ENCODE data around the gene SEPSECS.

SEPSECS gene

DNA sequence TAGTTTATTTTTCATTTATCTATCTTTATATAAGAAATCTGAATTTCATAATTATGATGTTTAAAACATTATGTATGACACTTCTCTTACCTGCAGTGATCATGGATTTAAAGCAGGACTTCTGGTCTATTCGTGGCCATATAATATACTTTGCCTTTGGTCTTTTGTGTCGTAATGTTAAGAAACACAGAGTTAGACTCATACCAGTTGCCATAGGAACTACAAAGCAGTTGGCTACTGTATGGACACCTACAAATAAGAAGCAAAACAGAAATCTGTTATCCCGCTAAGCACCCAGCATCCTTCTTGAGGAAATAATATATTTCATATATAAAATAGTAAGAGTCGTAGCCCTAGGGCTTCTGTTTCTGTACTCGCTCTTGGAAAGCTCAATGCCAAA is 4.3 kb downstream of the SEPSECS start:
- no peak for DNase-seq (ENCODE audit: low read depth in 2 of 2)

DNA sequence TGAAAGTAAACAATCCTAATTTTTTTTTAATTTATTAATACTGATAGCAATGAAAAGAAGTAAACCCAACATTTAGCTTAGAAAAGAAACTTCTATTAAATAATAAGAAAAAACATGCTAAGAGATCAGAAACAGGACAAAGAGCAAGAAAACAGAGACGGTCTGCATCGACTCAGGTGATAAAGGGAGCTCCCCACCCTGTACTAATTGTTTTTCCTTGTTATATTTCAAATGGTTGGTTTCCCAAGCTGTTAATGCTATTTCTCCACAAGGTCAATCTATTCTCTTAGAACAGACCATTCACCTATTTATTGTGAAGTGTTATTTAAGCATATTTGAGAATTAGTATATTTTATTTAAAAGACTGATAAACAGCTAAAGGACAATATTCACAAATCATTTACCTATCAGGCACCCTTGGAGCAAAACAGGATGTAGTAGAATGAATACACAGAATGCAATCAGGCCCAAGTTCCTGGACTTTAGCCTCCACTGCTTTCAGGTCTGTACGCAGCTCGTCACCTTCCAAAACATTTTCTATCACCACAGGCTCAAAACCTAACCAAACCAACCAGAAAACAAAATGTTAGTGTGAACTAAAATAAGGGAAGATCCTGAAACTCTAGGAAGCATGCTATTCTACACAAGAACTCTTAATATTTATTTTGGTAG is 5.5 kb downstream of the SEPSECS start:
- DNase-seq (ENCODE audit: low read depth in 2 of 2), result no peak

GRCh38 chr4:25146076-25146475 is 14.2 kb downstream of the SEPSECS start:
- no peak for DNase-seq (ENCODE audit: low read depth in 2 of 2)

DNA sequence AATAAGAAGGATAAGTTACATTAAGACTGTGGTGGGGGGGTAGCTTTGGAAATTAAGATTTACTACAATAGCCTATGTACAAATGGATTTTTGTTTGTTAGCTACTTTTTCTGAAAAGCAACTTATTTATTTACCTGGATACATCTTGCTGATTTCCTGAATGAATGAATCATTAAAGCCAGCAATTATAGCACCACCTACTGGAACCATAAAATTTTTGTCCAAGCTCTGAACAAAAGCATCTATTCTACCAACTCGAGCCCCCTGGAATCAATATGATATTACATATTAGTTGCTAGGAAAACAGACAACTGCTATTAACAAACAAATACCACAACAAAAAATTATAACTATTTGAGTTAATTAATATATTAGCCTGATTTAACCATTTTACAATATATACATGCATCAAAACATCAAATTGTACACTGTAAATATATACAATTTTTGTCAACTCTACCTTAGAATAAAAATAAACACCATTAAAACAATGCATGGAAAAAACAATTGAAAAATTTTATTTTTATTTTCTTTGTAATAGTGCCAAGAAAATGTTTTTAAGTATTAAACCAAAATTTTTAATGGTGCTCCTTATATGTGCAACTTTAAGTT is 15.3 kb downstream of the SEPSECS start:
- no peak for DNase-seq (ENCODE audit: low read depth in 2 of 2)

GRCh38 chr4:25142468-25142867 is 17.8 kb downstream of the SEPSECS start:
- DNase-seq (ENCODE audit: low read depth in 2 of 2), result no peak

- no peak for DNase-seq (ENCODE audit: low read depth in 2 of 2)
These were observed 18.7 kb downstream of the SEPSECS start for GRCh38 chr4:25141592-25141991.

DNA sequence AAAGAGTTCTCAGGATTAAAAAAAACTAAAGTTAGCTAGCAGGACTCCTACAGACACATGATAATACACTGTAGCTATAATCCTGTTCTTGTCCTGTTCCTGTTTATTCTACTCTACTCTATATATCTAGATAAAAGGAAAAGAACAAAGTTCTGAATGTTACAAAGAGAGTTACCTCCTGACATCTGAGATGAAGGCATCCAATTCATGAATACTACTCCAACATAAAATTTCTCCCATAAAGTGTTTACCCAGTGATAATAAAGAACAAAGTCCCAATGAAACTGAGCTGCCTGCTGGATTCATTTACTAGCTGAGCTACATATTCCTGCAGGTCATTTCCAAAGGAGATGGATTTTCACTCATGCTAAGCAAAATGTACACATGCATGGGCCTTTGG is 27.1 kb downstream of the SEPSECS start:
- DNase-seq (ENCODE audit: low read depth in 2 of 2), result no peak

- no peak for DNase-seq (ENCODE audit: low read depth in 2 of 2)
These were observed 28.3 kb downstream of the SEPSECS start for GRCh38 chr4:25131926-25132325.

DNA sequence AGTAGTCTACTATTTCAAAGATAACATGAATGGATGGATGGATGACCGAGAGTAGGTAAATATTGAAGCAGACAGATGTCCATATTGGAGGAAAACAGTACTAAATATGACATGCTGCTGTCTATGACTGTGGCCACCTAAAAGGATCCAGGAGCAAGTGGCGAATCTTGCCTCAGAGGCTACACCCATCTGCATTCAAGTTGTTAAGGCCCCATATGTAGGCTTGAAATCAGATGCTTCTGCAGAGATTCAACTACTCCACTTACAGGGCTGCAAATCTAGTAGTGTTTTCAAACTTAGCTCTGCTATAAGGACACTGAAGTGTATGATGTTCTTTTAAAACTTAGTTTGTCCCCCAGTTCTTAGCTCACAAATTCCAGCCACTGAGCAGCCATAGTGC is 28.9 kb downstream of the SEPSECS start:
- DNase-seq (ENCODE audit: low read depth in 2 of 2), result no peak

GRCh38 chr4:25129917-25130316 is 30.3 kb downstream of the SEPSECS start:
- no peak for DNase-seq (ENCODE audit: low read depth in 2 of 2)

DNA sequence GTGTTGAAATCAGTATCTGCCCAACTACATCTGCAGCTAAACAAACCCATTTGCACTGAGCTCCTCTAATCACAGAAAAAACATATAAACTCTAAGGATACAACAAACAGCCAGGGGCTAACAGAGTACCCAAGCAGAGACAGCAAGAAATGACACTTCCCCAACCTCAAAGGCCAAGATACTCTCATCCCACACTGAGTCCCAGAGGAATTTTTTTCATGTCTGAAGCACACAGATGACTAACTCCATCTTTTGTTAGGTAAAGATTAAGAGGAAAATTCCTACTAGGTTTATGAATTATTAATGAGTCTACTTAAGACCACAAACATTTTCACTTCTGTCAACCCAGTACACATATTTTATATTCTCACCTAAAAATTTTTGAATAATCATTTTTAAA is 31.6 kb downstream of the SEPSECS start:
- no peak for DNase-seq (ENCODE audit: low read depth in 2 of 2)

- DNase-seq (ENCODE audit: low read depth in 2 of 2), result no peak
These were observed 37.0 kb downstream of the SEPSECS start for GRCh38 chr4:25123236-25123635.

DNA sequence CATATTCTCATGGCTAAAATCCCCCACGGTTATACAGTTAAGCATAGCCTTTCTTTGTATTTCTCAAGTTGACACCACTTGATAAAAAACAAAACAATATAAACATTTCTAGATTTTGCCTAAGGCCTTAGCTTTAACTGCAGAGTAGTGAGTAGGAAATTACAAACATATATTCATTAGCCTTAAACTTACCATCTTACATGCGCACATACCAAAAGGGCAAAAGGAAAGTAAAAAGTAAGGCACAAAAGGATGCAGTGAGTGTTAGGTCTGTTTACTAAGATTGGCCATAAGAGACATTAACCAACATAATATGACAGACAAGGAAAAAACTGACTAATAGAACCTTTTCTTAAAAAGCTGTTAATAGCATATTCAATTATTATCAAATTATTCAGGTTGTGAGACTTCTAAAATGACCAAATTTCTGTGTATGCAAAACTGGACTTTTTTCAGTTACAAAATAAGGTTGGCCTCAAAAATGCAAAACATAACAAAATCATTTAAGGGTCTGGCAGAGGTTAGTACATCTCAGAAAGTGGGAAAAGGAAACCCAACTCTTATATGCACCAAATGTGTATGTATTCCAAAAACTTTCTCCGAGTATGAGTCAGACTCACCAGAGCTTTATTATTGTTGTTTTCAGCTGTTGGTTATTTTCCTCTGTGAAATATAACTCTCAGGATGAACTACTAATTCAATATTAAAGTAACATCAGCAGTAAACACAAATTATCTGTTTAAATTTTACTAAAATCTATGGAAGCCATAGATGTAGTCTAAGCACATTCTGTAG is 39.9 kb downstream of the SEPSECS start:
- DNase-seq (ENCODE audit: low read depth in 2 of 2), result no peak

DNA sequence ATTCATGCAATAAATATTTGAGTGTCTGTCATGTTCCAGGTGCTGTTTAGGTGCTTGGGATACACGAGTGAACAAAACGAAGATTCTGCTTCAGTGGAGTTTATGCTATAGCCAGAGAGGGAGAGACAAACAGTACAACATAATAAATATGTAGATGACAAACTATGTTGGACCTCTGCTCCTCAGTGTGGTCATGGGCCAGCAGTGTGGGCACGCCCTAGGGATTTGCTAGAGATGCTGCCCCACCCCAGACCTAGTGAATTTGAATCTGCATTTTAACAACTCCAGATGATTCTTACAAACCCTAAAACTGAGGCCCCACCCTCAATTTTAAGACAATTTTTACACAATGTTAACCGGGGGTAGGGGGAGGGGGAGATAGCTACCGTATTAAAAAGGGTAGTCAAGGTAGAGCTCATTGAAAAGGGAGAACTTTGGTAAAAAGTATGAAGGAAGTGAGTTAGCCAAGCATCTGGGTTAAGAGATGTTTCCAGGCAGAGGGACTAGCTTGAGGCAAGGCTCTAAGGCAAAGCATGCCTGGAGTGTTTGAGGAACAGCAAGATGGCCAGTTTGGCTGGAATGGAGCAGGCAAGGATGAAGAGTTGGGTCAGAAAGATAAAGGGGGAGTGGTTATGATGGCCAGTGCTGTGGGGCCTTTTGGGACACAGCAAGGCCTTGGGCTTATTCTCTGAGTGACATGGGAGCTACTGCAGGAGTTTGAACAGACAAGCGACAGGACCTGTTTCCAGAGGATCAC is 42.4 kb downstream of the SEPSECS start:
- no peak for DNase-seq (ENCODE audit: low read depth in 2 of 2)

- no peak for DNase-seq (ENCODE audit: low read depth in 2 of 2)
These were observed 43.0 kb downstream of the SEPSECS start for GRCh38 chr4:25117274-25117673.

DNA sequence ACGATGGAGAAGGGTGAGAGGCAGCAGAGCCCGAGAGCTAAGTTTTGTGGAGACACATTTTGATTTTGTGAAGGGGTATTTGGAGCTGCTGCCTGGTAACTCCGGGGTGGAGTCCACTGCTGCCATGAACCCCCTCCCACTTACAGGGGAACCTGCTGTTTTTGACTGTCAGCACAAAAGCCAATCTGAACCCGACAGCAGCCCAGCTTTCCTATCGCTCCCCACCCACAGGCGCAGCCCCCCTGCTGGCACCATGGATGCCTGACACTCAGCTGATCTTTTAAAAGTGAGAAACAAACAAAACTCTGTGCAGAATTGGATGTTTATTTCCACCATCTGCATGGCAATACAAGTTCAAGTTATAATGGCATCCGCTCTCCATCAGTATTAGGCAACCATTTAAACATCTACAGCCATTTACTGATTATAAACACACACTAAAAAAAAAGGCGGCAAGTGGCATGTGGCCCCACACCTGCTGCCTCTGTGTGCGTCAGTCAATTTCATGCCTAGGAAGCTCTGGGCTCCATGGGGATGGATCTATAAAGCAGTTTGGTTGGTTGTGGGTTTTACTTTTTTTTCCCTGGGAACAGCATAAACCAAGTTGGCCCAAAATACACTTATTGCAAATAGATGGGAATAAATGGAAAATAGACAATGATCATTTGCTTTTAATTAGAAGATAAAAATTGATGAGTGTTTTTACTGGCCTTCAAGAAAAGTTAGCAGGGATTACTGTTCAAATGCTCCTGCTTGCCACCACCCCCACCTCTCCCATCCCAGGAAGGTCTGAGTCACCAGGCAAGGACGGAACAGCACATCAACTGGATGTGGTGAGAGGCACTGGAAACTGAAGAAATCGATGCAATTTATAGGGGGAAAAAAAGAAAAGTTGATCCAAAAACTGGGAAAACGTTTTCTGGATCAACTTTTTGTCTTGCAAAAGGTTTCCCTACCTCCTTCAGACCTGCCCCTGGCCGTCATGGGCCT is 46.0 kb downstream of the SEPSECS start:
- no peak for DNase-seq (ENCODE audit: low read depth in 2 of 2)

GRCh38 chr4:25112995-25113380 is 47.3 kb downstream of the SEPSECS start:
- DNase-seq (ENCODE audit: low read depth in 2 of 2), result no peak

- no peak for DNase-seq (ENCODE audit: low read depth in 2 of 2)
These were observed 47.8 kb downstream of the SEPSECS start for GRCh38 chr4:25112366-25112994.

DNA sequence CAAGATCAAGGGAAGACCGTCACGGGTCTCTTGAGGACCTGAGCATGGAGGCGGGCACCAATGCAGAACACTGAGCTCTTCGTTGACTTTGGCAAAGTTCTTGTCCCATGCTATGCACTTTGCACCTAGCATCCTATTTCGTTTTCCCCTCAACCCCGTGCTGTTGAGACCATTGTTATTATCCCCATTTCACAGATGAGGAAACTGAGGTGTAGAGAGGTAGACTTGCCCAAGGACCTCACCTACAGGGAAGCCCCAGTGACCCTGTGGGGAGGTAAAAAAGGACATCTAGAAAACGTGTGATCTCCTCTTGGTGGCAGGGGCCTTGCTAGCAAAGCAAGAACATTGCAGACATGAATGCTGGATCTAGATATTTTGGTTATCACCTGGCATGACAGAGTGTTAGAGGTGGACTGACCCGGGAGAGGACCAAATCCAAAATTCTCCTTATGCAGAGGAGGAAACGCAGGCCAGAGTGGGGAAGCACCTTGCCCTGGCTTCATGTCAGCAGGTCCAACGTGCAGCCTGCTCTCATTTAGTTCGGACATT is 48.5 kb downstream of the SEPSECS start:
- no peak for DNase-seq (ENCODE audit: low read depth in 2 of 2)
